ENCODE data around the gene FIGNL1. TPM values are rescaled to one million over a fixed set of nuclear protein-coding genes. Genes with fewer than 3 reads are reported as not detected.

FIGNL1 gene
- total RNA-seq, 2 experiments from 2014 or later = 10.4 to 11.5 TPM

- Mint-ChIP-seq H3K27me3 (peaks cover 20% of the 10 kb centered on the region), H3K36me3 (ENCODE audit: low read depth) (no peaks in the 10 kb centered on the region), H3K9me3 (no peaks in the 10 kb centered on the region), H3K4me3 (no peak overlapping the region), H3K27ac (no peak overlapping the region), H3K4me1 (ENCODE audit: low read depth) (no peaks in the 10 kb centered on the region)
- intact Hi-C loops (cut with DNase I, micrococcal nuclease) = no loop called here
- DNase-seq (no peak), ATAC-seq (ENCODE audit: poor library complexity) (no peak)
- Histone ChIP-seq H3K9me3 (ENCODE audit: control insufficient read depth in 1 of 2, insufficient read depth in 1 of 2, low read length in 2 of 2) (no peaks in the 10 kb centered on the region), H3K27me3 (ENCODE audit: control insufficient read depth in 1 of 2, insufficient read depth in 2 of 2, low read length in 2 of 2) (no peaks in the 10 kb centered on the region), H3K4me3 (ENCODE audit: low read length) (no peak overlapping the region), H3K27ac (ENCODE audit: low read depth in 1 of 2, low read length in 2 of 2) (no peak overlapping the region), H3K4me1 (ENCODE audit: insufficient read depth, low read length) (no peaks in the 10 kb centered on the region), H3K36me3 (ENCODE audit: insufficient read depth, low read length) (no peaks in the 10 kb centered on the region)
- POLR2A ChIA-PET = no interaction called here
- TF ChIP-seq, protein P1, sequence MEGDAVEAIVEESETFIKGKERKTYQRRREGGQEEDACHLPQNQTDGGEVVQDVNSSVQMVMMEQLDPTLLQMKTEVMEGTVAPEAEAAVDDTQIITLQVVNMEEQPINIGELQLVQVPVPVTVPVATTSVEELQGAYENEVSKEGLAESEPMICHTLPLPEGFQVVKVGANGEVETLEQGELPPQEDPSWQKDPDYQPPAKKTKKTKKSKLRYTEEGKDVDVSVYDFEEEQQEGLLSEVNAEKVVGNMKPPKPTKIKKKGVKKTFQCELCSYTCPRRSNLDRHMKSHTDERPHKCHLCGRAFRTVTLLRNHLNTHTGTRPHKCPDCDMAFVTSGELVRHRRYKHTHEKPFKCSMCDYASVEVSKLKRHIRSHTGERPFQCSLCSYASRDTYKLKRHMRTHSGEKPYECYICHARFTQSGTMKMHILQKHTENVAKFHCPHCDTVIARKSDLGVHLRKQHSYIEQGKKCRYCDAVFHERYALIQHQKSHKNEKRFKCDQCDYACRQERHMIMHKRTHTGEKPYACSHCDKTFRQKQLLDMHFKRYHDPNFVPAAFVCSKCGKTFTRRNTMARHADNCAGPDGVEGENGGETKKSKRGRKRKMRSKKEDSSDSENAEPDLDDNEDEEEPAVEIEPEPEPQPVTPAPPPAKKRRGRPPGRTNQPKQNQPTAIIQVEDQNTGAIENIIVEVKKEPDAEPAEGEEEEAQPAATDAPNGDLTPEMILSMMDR (IDR thresholded peaks at IDR 0.05) = no peak
- CTCF ChIA-PET = no interaction called here
These were observed 42.8 kb upstream of the FIGNL1 start for GRCh38 chr7:50492770-50493519.

- Histone ChIP-seq H3K4me3 (ENCODE audit: low read length) (no peak overlapping the region), H3K27ac (ENCODE audit: low read depth in 1 of 2, low read length in 2 of 2) (no peak overlapping the region), H3K36me3 (ENCODE audit: insufficient read depth, low read length) (no peaks in the 10 kb centered on the region), H3K27me3 (ENCODE audit: control insufficient read depth in 1 of 2, insufficient read depth in 2 of 2, low read length in 2 of 2) (no peaks in the 10 kb centered on the region), H3K4me1 (ENCODE audit: insufficient read depth, low read length) (no peaks in the 10 kb centered on the region), H3K9me3 (ENCODE audit: control insufficient read depth in 1 of 2, insufficient read depth in 1 of 2, low read length in 2 of 2) (no peaks in the 10 kb centered on the region)
- Mint-ChIP-seq H3K36me3 (ENCODE audit: low read depth) (no peaks in the 10 kb centered on the region), H3K4me1 (ENCODE audit: low read depth) (no peaks in the 10 kb centered on the region), H3K9me3 (no peaks in the 10 kb centered on the region), H3K4me3 (no peak overlapping the region), H3K27ac (no peak overlapping the region), H3K27me3 (peaks cover 10% of the 10 kb centered on the region)
- no peak for ATAC-seq (ENCODE audit: poor library complexity)
- ChIA-PET CTCF (no interaction called here), POLR2A (no interaction called here)
- intact Hi-C loops (cut with DNase I, micrococcal nuclease) = no loop called here
- TF ChIP-seq, protein P1 (IDR thresholded peaks at IDR 0.05) = no peak
- no peak for DNase-seq
These were observed 41.8 kb upstream of the FIGNL1 start for GRCh38 chr7:50491943-50492342.

DNA sequence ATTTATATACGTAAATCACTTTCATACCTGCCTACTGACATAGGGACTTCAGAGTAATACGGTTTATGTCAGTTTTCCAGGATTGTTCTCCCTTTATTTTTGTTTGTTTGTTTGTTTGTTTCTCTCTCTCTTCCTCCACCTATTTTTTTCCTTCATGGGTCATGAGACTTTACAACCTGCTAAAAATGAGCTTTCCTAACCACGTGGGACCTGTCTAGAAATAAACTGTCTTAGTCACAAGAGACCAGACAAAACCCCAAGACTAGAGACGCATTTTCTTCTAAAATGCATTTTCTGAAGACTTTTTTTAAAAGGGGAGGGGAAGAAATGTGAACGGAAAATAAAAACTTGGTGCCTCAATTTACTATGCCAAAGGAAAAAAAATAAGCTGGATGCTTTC lies 41.1 kb upstream of the FIGNL1 start:
- intact Hi-C loops (cut with DNase I, micrococcal nuclease) = no loop called here
- no peak overlapping the region for H3K4me3 Mint-ChIP-seq
- Histone ChIP-seq H3K4me1 (ENCODE audit: insufficient read depth, low read length) (no peaks in the 10 kb centered on the region), H3K27me3 (ENCODE audit: control insufficient read depth in 1 of 2, insufficient read depth in 2 of 2, low read length in 2 of 2) (no peaks in the 10 kb centered on the region), H3K9me3 (ENCODE audit: control insufficient read depth in 1 of 2, insufficient read depth in 1 of 2, low read length in 2 of 2) (no peaks in the 10 kb centered on the region), H3K36me3 (ENCODE audit: insufficient read depth, low read length) (no peaks in the 10 kb centered on the region), H3K27ac (ENCODE audit: low read depth in 1 of 2, low read length in 2 of 2) (no peak overlapping the region), H3K4me3 (ENCODE audit: low read length) (no peak overlapping the region)
- H3K27ac Mint-ChIP-seq = no peak overlapping the region
- H3K27me3 Mint-ChIP-seq = peaks cover 10% of the 10 kb centered on the region
- ATAC-seq (ENCODE audit: poor library complexity) (no peak), DNase-seq (no peak)
- H3K36me3 Mint-ChIP-seq (ENCODE audit: low read depth) = no peaks in the 10 kb centered on the region
- CTCF ChIA-PET = no interaction called here
- H3K9me3 Mint-ChIP-seq = no peaks in the 10 kb centered on the region
- POLR2A ChIA-PET = no interaction called here
- no peaks in the 10 kb centered on the region for H3K4me1 Mint-ChIP-seq (ENCODE audit: low read depth)
- TF ChIP-seq, protein P1 (IDR thresholded peaks at IDR 0.05) = no peak
